Measurements from ENCODE around the gene TMEM14A. TPM values are rescaled to one million over a fixed set of nuclear protein-coding genes. Genes with fewer than 3 reads are reported as not detected.

The TMEM14A gene, protein sequence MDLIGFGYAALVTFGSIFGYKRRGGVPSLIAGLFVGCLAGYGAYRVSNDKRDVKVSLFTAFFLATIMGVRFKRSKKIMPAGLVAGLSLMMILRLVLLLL
- total RNA-seq: 13.9 and 14.4 TPM in 2 replicates

DNA sequence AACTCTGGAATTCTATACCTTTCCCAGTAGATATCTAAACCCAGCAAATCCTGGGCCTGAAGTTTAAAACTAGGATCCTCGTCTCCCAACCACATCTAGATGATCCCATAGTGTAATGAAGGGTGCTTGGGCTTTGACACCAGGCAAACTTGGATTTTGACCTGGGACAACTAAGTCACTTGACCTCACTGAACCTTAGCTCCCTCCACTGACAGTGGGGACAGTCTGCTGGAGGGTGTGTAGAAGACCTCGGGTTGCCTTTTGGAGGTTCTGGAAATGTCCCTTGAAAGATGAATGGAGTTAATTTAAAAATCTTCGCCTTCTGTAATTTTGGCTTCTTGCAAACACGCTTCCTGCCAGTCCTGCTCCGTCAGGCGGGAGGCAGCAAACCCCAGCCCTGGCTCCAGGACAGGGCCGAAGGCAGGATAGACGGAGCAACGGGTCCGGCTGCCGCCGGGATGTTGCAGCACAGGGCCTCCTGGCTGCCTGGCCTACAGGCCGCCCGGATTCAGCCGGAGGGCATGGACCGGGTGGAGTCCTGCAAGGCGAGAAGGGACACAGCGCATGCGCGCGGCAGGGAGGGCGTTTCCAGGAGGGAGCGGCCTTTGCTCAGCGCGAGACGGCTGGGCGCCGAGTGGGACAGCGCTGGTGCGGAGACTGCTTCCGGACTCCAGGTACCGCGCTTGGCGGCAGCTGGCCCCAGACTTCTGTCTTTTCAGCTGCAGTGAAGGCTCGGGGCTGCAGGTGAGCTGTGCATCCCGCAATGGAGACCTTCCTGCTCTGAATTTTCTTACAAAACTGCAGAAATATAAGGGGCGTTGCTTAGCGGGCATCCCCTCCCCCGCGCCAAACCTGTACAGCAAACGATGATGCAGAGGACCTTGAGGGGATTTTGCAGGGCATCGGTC lies at the start of gene TMEM14A:
TMEM14A (plus strand) TSS at position 612 of the 908 bp plus-strand sequence. CDS start 5,990 bp downstream, outside the sequence.
- intact Hi-C loops (cut with micrococcal nuclease): loop anchor here (1.0 to 10.0 kb wide), 10 partner anchors 7 to 1124 kb away; partner anchors contain the start of genes EFHC1, GCLC, GSTA4 and LRRC1

DNA sequence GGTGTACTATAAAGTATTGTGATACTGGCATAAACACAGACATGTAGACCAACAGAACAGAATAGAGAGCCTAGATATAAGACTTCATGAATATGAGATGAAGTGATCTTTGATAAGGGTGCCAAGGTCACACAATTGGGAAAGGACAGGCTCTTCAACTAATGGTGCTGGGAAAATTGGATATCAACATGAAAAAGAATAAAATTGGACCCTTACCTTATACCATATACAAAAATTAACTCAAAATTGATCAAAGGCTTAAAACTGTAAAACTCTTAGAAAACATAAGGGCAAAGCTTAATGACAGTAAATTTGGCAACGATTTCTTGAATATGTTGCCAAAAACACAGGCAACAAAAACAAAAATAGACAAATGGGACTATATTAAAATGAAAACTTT lies 49.3 kb upstream of the TMEM14A start:
- intact Hi-C loops (cut with micrococcal nuclease): no loop called here

DNA sequence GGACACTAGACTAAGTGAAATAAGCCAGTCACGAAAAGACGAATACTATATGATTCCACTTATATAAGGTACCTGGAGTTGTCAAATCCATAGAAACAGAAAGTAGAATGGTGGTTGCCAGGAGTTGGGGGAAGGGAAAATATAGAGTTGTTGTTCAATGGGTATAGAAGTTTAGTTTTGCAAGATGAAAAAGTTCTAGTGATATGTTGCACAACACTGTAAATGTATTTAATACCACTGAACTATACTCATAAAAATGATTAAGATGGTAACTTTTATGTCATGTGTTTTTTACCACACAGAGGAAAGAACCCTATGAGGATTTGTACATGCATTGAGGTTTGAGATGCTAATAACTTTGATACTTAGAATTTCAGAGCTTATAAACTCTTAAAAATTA lies 48.1 kb upstream of the TMEM14A start:
- intact Hi-C loops (cut with micrococcal nuclease): no loop called here

DNA sequence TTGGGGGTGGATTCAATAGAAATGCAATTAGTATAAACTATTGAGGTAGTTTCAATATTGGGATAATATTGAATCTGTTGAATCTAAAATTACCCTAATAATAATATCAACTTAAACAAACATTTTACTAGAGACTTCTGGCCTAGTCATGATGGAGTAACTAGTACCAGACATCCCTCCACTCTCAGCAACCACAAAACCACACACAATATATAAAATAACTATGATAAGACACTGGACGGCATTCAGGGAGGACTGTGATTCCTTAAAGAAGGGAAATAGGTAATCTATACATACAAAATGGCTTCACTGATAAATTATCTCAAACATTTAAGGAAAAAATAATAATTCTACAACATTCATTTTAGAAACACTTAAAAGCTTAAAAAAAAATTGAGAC lies 38.9 kb upstream of the TMEM14A start:
- intact Hi-C loops (cut with micrococcal nuclease): no loop called here

DNA sequence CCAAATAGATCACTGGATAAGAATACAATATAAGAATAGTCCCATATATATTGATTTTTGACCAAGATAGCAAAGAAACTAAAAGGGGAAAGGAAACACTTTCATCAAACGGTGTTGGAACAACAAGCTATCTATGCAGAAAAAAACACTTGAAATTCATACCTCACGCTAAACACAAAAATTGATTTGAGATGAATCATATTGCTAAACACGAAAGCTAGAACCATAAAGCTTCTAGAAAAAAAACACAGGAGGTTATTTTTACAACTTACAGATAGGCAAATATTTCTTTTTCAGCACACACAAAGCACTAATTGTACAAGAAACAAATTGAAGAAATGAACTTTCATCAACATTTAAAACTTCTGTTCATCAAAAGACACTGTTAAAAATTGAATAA lies 36.7 kb upstream of the TMEM14A start:
- intact Hi-C loops (cut with micrococcal nuclease): no loop called here

DNA sequence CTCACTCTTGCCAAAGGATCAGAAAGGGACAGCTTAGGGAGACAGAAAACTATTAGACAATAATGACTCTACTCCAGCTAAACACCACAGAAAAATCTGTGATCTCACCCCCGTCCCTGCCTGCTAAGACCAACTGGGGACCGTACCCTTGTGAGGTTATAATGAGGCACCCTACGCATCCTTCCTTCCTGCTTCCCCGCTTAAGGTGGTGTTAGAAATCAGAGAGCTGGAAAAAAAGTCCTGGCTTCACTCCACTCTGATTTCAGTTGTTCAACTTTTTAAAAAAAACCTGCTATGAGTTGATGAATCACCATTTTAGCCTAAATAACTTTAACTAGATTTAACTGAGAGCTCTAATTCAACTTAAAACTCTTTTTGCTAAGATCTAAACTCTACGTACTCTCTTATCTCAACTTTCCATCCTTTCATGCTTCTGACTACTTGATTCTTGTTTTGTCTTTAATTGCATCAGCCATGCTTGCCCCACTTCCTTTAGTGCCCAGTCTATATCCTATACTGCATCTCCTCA lies 35.8 kb upstream of the TMEM14A start:
- intact Hi-C loops (cut with micrococcal nuclease): no loop called here

DNA sequence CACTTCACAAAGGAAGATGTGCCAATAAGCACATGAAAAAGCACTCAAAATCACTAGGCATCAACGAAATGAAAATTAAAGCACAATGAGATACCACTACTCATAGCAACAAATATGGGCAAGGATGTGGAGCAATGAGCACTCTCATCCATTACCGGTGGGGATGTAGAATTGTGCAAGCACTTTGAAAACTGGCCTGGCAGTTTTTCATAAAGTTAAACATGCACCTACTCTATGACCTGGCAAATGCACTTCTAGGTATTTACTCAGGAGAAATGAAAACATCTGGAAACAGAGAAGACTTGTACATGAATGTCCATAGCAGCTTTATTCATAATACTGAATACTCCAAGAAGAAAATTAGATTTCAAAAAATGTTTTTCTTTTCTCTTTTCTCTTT lies 34.1 kb upstream of the TMEM14A start:
- intact Hi-C loops (cut with micrococcal nuclease): no loop called here

DNA sequence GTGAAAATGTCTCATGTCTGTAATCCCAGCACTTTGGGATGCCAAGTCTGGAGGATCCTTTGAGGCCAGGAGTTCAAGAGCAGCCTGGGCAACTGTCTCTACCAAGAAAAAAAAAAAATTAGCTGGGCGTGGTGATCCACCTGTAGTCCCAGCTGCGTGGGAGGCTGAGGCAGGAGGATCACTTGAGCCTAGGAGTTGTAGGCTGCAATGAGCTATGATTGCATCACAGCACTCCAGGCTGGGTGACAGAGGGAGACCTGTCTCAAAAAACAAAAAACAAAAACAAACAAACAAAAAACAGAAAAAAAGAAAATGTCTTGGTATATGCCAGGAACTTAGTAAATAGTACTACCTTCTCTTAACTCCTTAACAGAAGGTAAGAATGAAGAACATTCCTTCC lies 31.4 kb upstream of the TMEM14A start:
- intact Hi-C loops (cut with micrococcal nuclease): no loop called here

DNA sequence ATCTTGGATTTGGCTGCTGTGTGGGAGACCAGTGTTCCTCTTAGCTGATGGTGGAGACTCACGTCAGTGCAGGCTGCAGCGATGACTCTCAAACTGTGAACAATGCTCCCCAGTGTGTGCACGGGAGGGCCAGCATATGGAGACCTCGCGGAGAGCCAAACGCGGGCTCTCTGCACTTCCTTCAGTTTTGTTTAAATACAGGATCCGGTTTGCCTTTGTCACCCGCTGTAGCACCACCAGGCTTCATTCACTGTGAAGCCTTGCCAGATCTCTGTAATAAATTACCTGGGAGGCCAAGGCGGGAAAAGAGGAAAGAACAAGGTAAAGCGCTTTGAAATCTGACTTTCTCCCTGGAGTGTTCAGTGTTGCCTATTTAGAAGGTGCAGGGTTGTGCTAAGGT lies 30.7 kb upstream of the TMEM14A start:
- intact Hi-C loops (cut with micrococcal nuclease): no loop called here

DNA sequence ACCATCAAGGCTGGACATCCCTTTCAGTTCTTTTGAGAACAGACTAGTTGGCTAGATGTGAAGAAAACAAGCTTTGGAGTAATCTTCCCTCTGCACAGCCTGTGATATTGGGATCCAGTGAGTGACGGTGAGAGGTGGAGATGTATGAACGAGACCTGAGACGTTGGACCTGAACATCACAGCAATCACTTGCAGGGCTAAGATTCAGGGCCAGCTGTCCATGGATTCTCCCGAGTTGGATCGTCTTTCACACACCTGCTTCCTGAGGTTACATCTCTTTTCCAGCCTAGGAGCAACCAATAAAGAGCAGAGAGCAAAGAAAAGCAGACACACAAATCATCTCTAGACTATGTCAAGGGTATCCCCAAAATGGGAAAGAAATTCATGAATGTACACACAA lies 30.0 kb upstream of the TMEM14A start:
- intact Hi-C loops (cut with micrococcal nuclease): no loop called here

DNA sequence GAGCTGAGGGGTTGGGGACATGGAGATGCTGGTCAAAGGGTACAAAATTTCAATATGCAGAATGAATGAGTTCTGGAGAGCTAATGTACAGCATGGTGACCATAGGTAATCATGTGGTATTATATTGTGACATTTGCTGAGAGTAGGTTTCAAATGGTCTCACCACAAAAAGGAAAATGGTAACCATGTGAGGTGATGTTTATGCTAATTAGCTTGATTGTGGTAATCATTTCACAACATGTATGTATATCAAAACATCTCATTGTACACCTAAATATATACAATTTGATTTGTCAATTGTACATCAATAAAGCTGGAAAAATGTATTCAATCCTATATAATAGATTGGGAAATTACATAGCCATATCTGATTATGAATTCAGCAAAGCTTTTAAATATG lies 29.5 kb upstream of the TMEM14A start:
- intact Hi-C loops (cut with micrococcal nuclease): no loop called here

DNA sequence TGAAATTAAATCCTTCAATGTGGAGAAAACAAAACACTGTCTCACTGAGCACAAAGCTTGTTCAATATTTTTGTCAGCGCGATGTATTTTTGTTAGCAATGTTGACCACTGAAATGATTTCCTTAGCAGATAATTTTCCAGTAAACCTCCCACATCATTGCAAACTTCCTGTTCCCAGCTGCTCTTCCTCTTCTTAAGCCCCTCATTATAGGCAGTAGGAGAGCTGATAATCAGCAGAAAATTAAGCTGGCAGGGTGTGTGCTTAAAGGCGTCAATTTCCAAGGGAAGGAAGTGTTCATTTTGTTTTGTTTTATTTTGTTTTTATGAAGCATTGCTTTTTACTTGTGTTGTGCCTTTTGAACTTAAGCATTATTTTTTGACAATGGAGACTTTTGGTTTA lies 29.1 kb upstream of the TMEM14A start:
- intact Hi-C loops (cut with micrococcal nuclease): no loop called here

DNA sequence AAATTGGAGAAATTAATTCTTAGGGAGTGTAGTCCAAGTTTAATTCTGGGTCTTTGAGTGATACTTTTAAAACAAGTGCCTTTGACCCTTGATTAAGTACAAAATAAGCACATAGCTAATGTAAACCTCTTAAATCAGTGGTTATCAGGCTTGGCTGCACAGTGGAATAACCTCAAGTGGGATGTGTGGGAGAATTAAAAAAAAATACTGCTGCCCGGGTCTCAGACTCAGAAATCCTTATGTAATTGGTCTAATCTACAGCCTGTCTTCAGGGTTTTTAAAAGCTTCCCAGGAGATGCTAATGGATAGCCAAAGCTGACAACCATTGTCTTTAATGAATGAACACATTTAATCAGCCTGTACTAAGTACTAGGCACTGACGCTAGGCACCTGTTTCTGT lies 28.5 kb upstream of the TMEM14A start:
- intact Hi-C loops (cut with micrococcal nuclease): no loop called here

DNA sequence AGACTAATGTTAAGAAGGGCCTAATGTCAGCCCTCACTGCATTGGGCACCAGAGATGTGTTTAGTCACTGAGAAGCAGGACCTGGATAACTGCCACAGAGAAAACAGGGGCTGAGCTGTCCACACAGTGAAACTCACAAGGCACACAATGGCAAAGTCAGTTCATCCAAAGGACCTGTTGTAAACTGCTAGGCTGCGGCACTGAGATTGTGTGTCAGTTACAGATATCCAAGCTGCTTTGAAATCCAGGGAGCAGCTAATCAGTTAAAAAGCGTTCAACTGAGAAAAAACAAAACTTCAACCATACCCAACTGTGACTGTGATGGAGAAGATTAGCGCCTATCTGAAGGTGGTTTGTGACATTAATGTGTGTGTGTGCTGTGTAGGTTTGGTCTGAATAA lies 27.8 kb upstream of the TMEM14A start:
- intact Hi-C loops (cut with micrococcal nuclease): no loop called here

DNA sequence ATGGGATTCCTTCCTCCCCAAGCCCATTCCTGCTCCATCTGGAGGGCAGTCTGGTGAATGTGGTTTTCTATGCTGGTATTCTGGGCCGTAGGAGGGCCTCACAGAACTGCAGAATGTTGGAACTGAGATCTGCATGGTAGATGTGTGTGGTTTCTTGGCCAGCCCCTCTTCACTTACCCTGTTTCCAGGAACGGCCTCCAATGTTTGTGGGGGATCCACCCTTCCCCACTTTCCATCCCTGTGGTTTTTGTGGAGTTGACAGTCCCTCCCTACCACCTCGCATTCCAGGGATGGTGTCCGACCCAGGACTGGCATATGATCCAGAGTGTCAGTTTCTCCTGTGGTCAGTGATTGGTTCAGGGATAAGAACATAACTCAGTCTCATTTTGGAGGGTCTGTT lies 26.7 kb upstream of the TMEM14A start:
- intact Hi-C loops (cut with micrococcal nuclease): no loop called here

DNA sequence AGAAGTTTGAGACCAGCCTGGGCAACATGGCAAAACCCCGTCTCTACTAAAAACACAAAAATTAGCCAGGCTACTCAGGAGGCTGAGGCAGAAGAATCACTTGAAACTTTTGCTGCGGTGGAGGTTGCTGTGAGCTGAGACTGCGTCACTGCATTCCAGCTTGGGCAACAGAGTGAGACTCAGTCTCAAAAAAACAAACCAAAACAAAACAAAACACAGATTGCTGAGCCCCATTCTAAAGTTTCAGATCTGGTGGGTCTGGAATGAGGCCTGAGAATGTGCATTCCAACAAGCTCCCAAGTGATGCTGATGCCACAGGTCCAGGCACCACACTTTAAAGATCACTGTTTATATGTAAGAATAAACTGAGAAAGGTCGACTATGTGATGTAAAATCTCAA lies 24.9 kb upstream of the TMEM14A start:
- intact Hi-C loops (cut with micrococcal nuclease): no loop called here

DNA sequence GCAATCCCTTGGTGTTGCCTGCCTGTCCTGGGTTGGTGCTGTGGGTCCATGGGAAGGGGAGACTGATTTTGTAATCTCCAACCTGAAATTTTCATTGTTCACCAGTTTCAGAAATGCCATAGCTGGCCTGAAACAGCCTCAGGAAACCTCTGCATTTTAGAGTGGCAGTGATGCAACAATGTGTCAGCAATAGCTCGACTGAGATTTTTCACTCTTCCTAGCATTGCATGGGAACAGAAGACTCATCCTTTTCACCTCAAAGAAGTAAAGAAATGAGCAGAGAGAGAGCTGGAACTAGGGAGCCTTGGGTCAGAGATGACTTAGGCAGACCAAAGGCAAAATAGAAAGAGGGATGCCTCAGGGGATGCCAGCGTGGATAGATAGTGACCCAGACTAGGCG lies 23.7 kb upstream of the TMEM14A start:
- intact Hi-C loops (cut with micrococcal nuclease): no loop called here

DNA sequence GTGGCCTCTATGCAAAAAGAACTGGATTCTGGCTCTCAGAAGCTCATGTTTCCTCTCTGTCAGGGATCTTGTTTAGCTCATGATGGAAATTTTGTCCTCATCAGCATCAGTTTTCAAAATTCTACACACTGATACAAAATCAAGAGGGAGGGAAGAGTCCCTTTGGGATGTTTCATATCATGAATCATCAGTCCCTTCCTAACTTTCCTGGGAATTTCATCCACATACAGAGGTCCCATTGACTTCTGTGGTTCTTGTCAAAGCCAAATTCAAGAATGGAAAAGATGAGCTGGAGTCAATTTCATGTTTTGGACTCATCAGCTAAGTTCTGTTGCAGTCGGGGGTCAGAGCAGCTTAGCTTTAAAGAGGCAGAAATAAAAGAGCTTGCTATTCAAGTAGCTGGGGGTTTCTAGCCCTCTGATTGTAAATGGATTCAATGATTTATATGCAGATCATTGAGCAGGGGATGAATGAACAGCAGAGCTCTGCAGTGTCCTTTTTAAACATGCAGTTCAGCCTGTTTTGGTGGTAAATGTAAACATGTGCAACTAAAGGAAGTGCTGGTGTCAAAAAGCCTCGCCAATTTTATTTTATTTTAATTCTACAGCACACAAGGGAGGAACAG lies 21.3 kb upstream of the TMEM14A start:
- intact Hi-C loops (cut with micrococcal nuclease): no loop called here

DNA sequence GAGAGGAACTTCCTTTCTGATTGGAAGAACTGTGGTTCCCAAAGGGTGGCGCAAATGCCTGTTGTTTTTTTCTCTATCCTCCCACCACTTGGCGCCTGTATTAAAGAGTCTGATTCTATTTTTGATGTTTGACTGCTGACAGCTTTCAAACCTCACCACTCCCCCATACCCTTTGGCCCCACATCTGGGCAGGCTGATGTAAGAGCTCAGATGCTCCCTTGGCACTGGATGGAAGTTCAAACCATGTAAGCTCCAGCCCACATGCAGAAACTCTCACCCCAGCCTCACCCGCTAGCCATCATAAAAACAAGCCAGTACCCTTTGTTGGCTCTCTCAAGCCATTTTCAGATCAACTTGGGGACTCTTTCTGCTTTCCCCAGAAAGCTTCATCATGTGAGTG lies 20.0 kb upstream of the TMEM14A start:
- intact Hi-C loops (cut with micrococcal nuclease): no loop called here

DNA sequence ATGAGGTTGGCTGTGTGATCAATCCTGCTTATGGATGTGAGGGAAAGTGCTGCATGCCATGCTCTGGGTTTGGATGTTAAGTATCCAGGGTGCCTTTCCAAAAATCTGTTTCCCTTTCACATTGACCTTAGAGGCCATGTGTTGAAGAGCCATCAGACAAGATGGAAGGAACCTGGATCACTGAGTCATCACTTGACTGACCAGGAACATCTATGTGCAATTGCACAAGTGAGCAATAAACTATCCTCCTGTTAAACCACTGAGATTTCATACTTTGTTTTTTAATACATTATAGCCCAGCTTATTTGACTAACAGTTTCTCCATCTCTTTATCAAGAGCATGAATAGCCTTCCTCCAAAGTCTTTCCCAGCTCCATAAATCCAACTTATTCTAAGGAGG lies 17.8 kb upstream of the TMEM14A start:
- intact Hi-C loops (cut with micrococcal nuclease): loop anchor here (2.0 kb wide), 1 partner anchor 18 kb away; the partner anchor contains the start of gene TMEM14A

DNA sequence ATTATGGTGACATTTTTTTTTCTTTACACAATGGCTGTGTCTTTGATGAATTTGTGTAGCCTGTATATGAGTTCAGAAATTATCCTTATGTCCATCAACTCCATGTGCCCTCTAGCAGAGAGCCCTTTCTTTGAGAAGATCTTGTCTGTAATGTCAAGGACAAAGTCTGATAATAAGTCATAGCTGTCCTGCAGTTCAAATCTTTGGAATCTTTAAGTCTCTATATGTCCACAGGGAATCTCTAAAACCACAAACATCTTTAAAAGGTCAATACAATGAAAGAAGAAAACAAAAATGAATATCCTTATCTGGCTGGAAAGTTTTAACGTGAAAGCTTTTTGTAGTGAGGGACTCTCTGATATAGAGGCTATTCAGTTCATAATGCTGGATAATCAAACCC lies 16.9 kb upstream of the TMEM14A start:
- intact Hi-C loops (cut with micrococcal nuclease): no loop called here

DNA sequence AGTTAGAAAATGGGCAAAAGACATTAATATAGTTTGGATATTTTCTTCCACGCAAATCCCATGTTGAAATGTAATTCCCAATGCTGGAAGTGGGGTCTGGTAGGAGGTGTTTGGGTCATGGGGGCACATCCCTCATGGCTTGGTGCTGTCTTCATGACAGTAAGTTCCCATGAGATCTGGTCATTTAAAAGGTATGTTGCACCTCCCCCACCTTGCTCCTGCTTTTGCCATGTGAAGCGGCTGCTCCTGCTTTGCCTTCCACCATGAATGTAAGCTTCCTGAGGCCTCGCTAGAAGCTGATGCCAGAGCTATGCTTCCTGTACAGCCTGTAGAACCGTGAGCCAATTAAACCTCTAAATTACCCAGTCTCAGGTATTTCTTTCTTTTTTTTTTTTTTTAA lies 16.3 kb upstream of the TMEM14A start:
- intact Hi-C loops (cut with micrococcal nuclease): no loop called here

All from T-helper 1 cell treated with Interleukin-12 subunit alpha and Interleukin-12 subunit beta and Interleukin-4 antibody, amounts not matched to agents 30 ng/mL and 1 ng/mL, for 36 hours (primary cell).